ENCODE results near the gene IKZF4.

GRCh38 chr12:56087220-56087619, 66.4 kb downstream of the IKZF4 start:
- TF ChIP-seq CTCF (IDR thresholded peaks at IDR 0.05) (no peak), POLR2A (IDR thresholded peaks at IDR 0.05) (no peak)
